ENCODE results near the gene MYF5. TPM values are rescaled to one million over a fixed set of nuclear protein-coding genes. Genes with fewer than 3 reads are reported as not detected.

MYF5 gene
- total RNA-seq, 1 experiment from 2014 or later, result not detected

DNA sequence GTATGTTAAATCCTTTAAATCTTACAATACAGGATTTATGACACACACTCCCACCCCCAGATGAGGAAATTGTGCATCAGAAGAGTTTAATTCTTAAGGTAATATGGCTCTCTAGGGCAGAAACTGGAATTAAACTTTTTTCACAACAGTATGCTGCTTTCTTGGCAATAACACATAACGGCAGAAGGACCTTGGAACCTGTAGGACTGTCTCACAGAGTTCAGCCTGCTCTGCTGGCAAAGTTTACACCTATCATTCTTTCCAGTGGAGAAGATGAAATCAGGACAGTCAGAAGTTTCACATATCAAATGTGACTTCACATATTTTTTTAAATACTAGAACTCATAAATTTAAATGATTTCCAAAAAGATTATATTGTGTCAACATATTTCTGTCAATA lies 39.9 kb upstream of the MYF5 start:
- H3K4me3 Mint-ChIP-seq, result no peak overlapping the region
- H3K36me3 Mint-ChIP-seq, result no peaks in the 10 kb centered on the region
- ChIA-PET POLR2A (no interaction called here), CTCF (interaction anchor here (0.9 kb wide), 1 partner anchor 44 kb away, joined by 3 read pairs; no protein-coding TSS in a partner anchor)
- H3K27ac Mint-ChIP-seq, result no peak overlapping the region
- no peaks in the 10 kb centered on the region for H3K27me3 Mint-ChIP-seq (ENCODE audit: low read depth)
- peaks cover 4% of the 10 kb centered on the region for H3K4me1 Mint-ChIP-seq
- no peak for DNase-seq (ENCODE audit: low spot score)
- no peaks in the 10 kb centered on the region for H3K9me3 Mint-ChIP-seq
- no peak for ATAC-seq
- TF ChIP-seq MYBL2 (CRISPR knock-in tag; IDR thresholded peaks at IDR 0.05), result no peak
- no peak for TF ChIP-seq ZNF512 (CRISPR knock-in tag; IDR thresholded peaks at IDR 0.05; ENCODE audit: borderline replicate concordance)
- TF ChIP-seq ZBTB21 (CRISPR knock-in tag; IDR thresholded peaks at IDR 0.05; ENCODE audit: borderline replicate concordance), result no peak
- TF ChIP-seq, protein P1, sequence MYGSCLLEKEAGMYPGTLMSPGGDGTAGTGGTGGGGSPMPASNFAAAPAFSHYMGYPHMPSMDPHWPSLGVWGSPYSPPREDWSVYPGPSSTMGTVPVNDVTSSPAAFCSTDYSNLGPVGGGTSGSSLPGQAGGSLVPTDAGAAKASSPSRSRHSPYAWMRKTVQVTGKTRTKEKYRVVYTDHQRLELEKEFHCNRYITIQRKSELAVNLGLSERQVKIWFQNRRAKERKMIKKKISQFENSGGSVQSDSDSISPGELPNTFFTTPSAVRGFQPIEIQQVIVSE (CRISPR knock-in tag; IDR thresholded peaks at IDR 0.05; ENCODE audit: borderline replicate concordance), result no peak
- TF ChIP-seq FOXK1 (CRISPR knock-in tag; IDR thresholded peaks at IDR 0.05), result no peak
- TF ChIP-seq EMX1 (CRISPR knock-in tag; IDR thresholded peaks at IDR 0.05), result no peak
- TF ChIP-seq ZNF219 (CRISPR knock-in tag; IDR thresholded peaks at IDR 0.05; ENCODE audit: borderline replicate concordance), result no peak
- no peak for TF ChIP-seq CREM (CRISPR knock-in tag; IDR thresholded peaks at IDR 0.05)
- TF ChIP-seq, protein P2, sequence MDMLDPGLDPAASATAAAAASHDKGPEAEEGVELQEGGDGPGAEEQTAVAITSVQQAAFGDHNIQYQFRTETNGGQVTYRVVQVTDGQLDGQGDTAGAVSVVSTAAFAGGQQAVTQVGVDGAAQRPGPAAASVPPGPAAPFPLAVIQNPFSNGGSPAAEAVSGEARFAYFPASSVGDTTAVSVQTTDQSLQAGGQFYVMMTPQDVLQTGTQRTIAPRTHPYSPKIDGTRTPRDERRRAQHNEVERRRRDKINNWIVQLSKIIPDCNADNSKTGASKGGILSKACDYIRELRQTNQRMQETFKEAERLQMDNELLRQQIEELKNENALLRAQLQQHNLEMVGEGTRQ (CRISPR knock-in tag; IDR thresholded peaks at IDR 0.05), result no peak
- TF ChIP-seq TEAD4 (CRISPR knock-in tag; IDR thresholded peaks at IDR 0.05), result no peak
- TF ChIP-seq ZNF671 (CRISPR knock-in tag; IDR thresholded peaks at IDR 0.05), result no peak
- TF ChIP-seq ZNF121 (CRISPR knock-in tag; IDR thresholded peaks at IDR 0.05), result no peak
- TF ChIP-seq NFYB (CRISPR knock-in tag; conservative IDR thresholded peaks at IDR 0.05; ENCODE audit: low read depth), result no peak
- no peak for TF ChIP-seq IRF1 (CRISPR knock-in tag; IDR thresholded peaks at IDR 0.05)
- TF ChIP-seq ELF4 (CRISPR knock-in tag; IDR thresholded peaks at IDR 0.05; ENCODE audit: low read depth), result no peak
- no peak for TF ChIP-seq NFATC4 (CRISPR knock-in tag; IDR thresholded peaks at IDR 0.05)
- TF ChIP-seq ETV6 (CRISPR knock-in tag; IDR thresholded peaks at IDR 0.05), result no peak
- no peak for TF ChIP-seq JUN (CRISPR knock-in tag; IDR thresholded peaks at IDR 0.05)
- TF ChIP-seq NR2C2 (CRISPR knock-in tag; IDR thresholded peaks at IDR 0.05), result no peak

GRCh38 chr12:80677994-80678393 lies 38.7 kb upstream of the MYF5 start:
- Mint-ChIP-seq H3K27me3 (ENCODE audit: low read depth) (no peaks in the 10 kb centered on the region), H3K9me3 (no peaks in the 10 kb centered on the region), H3K36me3 (no peaks in the 10 kb centered on the region), H3K4me3 (no peak overlapping the region), H3K27ac (no peak overlapping the region), H3K4me1 (peaks cover 9% of the 10 kb centered on the region)
- DNase-seq (ENCODE audit: low spot score) (no peak), ATAC-seq (no peak)
- ChIA-PET POLR2A (no interaction called here), CTCF (no interaction called here)
- TF ChIP-seq, protein P3, sequence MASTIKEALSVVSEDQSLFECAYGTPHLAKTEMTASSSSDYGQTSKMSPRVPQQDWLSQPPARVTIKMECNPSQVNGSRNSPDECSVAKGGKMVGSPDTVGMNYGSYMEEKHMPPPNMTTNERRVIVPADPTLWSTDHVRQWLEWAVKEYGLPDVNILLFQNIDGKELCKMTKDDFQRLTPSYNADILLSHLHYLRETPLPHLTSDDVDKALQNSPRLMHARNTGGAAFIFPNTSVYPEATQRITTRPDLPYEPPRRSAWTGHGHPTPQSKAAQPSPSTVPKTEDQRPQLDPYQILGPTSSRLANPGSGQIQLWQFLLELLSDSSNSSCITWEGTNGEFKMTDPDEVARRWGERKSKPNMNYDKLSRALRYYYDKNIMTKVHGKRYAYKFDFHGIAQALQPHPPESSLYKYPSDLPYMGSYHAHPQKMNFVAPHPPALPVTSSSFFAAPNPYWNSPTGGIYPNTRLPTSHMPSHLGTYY (CRISPR knock-in tag; IDR thresholded peaks at IDR 0.05), result no peak
